ENCODE results near the gene CGREF1.

- TF ChIP-seq CTCF (tag by site-specific recombination; IDR thresholded peaks at IDR 0.05) (no peak), ZNF274 (IDR thresholded peaks at IDR 0.05; ENCODE audit: low read length) (no peak), ZNF274 (tag by site-specific recombination; IDR thresholded peaks at IDR 0.05; ENCODE audit: borderline replicate concordance) (no peak), YY1 (tag by site-specific recombination; IDR thresholded peaks at IDR 0.05) (no peak), ZNF362 (tag by site-specific recombination; IDR thresholded peaks at IDR 0.05) (no peak), MZF1 (tag by site-specific recombination; IDR thresholded peaks at IDR 0.05; ENCODE audit: borderline replicate concordance) (no peak), ZNF571 (tag by site-specific recombination; IDR thresholded peaks at IDR 0.05) (no peak), ZBTB11 (tag by site-specific recombination; conservative IDR thresholded peaks at IDR 0.05; ENCODE audit: low read depth) (no peak), ZBTB49 (tag by site-specific recombination; IDR thresholded peaks at IDR 0.05; ENCODE audit: low read depth) (no peak), ZNF747 (tag by site-specific recombination; IDR thresholded peaks at IDR 0.05) (no peak), ZNF292 (tag by site-specific recombination; IDR thresholded peaks at IDR 0.05; ENCODE audit: borderline replicate concordance, low read depth) (no peak), YY2 (tag by site-specific recombination; IDR thresholded peaks at IDR 0.05) (no peak), ZFP69B (tag by site-specific recombination; IDR thresholded peaks at IDR 0.05) (no peak), ZNF221 (tag by site-specific recombination; IDR thresholded peaks at IDR 0.05; ENCODE audit: borderline replicate concordance) (no peak)
Observed at GRCh38 chr2:27099334-27099955, 19.5 kb downstream of the CGREF1 start.

Measured in HEK293 (cell line).